ENCODE measurements around the gene ZBTB16.

DNA sequence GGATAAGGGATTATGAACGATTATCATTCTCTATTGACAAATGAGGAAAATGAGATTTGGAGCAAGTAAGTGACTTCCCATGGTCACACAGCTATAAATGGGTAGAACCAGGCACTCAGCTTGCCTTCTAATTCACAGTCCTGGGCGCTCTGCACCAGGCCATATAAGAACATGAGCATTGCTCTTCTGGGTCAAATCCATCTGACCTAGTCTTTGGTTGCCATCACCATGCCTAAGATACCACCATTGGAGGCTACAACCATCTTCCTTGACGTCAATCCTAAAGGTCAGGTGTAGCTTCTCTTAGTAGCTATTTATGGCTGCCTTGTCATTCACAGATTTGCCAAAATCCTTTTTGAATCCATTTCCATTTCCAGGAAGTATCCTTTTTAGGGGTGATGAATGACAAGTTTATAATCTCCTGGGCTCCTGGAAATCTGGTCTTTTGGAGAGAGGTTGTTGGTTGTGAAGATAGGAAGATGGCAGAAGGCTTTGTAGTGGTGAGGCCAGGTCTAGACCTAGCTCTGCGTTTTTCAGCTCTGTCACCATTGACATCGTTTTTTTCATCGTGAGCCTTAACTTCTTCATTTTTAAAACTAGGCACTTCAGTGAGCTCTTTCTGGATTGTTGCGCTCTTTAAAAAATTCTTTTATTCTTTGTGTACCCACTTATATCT is 11.1 kb downstream of the ZBTB16 start:
- TF ChIP-seq ZNF274 (IDR thresholded peaks at IDR 0.05; ENCODE audit: low read length) (no peak), ZNF274 (tag by site-specific recombination; IDR thresholded peaks at IDR 0.05; ENCODE audit: borderline replicate concordance) (no peak), YY1 (tag by site-specific recombination; IDR thresholded peaks at IDR 0.05) (no peak), ZBTB8A (tag by site-specific recombination; IDR thresholded peaks at IDR 0.05) (no peak), ZNF350 (tag by site-specific recombination; IDR thresholded peaks at IDR 0.05) (no peak), ZNF792 (tag by site-specific recombination; IDR thresholded peaks at IDR 0.05) (no peak)
- TF ChIP-seq, protein P1, sequence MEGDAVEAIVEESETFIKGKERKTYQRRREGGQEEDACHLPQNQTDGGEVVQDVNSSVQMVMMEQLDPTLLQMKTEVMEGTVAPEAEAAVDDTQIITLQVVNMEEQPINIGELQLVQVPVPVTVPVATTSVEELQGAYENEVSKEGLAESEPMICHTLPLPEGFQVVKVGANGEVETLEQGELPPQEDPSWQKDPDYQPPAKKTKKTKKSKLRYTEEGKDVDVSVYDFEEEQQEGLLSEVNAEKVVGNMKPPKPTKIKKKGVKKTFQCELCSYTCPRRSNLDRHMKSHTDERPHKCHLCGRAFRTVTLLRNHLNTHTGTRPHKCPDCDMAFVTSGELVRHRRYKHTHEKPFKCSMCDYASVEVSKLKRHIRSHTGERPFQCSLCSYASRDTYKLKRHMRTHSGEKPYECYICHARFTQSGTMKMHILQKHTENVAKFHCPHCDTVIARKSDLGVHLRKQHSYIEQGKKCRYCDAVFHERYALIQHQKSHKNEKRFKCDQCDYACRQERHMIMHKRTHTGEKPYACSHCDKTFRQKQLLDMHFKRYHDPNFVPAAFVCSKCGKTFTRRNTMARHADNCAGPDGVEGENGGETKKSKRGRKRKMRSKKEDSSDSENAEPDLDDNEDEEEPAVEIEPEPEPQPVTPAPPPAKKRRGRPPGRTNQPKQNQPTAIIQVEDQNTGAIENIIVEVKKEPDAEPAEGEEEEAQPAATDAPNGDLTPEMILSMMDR (tag by site-specific recombination; IDR thresholded peaks at IDR 0.05) = no peak
- TF ChIP-seq, protein P2, sequence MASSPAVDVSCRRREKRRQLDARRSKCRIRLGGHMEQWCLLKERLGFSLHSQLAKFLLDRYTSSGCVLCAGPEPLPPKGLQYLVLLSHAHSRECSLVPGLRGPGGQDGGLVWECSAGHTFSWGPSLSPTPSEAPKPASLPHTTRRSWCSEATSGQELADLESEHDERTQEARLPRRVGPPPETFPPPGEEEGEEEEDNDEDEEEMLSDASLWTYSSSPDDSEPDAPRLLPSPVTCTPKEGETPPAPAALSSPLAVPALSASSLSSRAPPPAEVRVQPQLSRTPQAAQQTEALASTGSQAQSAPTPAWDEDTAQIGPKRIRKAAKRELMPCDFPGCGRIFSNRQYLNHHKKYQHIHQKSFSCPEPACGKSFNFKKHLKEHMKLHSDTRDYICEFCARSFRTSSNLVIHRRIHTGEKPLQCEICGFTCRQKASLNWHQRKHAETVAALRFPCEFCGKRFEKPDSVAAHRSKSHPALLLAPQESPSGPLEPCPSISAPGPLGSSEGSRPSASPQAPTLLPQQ (tag by site-specific recombination; IDR thresholded peaks at IDR 0.05) = no peak

Measured in HEK293 (cell line).